NCI-H2029 treated with DMSO at 0.1 percent for 48 hours (cell line): ENCODE data around the gene JAK2.
"Not testable (repeated sequence)": the region's sequence is repeated elsewhere in the genome, so short reads cannot be mapped to it uniquely, and the experiment has no call there.

Experiments
- DNase-seq: peaks from one replicate; lab custom pipeline; 2025; lab: John Stamatoyannopoulos, UW

Gene JAK2

GRCh38 chr9:5041390-5042115 lies 56.5 kb downstream of the JAK2 start:
- DNase-seq = no peak

DNA sequence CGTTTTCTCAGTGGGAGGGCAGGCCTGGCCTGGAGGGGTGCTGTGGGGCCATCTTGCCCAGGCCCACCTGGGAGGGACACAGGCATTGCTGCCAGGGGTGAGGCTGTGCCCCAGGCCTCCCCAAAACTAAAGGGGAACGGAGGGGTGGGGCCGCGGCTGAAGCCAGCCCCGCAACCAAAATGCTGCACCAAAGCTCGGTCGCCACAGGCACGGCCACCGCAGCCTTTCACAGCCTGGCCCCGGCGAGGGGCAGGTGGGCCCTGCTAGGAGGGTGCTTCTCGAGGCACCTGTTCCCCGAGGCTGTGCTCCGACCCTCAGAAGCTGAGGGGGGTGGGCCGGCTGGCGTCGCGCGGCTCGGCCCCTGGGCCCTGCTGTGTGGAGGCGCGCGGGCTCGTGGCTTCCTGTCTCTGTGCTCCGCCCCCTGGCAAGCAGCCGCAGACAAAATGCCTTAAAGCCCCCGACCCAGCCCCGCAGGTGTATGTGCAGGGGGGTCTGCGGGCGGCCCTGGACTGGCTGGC lies 57.6 kb downstream of the JAK2 start:
- DNase-seq = no peak

- no peak for DNase-seq
Measured at GRCh38 chr9:5043381-5043780, 58.3 kb downstream of the JAK2 start.

DNA sequence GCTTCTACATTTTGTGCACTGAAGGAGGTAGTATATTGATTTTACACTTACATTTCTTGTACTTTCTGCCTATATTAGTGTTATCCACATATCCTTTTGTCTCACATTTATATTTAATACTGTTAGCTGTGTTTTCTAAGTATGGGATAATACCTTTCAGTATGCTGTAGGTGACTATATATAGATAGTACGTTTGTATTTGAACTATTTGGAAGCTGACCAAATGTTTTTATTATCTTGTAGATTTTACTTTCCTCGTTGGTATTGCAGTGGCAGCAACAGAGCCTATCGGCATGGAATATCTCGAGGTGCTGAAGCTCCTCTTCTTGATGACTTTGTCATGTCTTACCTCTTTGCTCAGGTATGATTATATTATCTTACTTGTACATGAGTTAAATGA lies 59.1 kb downstream of the JAK2 start:
- DNase-seq = no peak

GRCh38 chr9:5052838-5053237 lies 67.8 kb downstream of the JAK2 start:
- DNase-seq = no peak

GRCh38 chr9:5062631-5063030 lies 77.6 kb downstream of the JAK2 start:
- no peak for DNase-seq

- no peak for DNase-seq
Measured at GRCh38 chr9:5072871-5073270, 87.8 kb downstream of the JAK2 start.

DNA sequence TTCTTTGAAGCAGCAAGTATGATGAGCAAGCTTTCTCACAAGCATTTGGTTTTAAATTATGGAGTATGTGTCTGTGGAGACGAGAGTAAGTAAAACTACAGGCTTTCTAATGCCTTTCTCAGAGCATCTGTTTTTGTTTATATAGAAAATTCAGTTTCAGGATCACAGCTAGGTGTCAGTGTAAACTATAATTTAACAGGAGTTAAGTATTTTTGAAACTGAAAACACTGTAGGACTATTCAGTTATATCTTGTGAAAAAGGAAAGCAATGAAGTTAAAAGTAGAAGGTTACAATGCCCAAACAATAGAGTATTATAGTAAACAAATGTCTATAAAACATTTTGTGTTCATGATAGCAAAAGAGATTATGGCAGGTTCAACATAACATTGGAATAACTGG lies 88.6 kb downstream of the JAK2 start:
- DNase-seq = no peak

DNA sequence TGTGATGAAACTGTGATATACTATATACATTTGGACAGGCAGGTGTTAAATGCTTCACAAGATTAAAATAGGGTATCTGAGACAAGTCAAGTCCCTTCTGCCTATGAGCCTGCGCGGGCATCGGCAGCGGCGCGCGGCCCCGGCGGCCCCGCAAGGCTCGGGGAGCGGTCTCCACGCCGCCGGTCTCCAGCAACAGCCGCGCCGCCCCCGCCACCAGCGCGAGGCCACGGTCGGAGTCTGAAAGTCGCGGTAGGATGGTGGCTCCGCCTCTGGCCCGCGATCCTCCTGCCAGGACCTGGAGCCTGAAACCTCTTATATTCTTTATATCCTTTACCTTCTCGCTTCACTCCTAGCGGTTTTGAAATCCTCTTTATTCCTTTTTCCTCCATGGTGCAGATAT lies 100.9 kb downstream of the JAK2 start:
- no peak for DNase-seq

DNA sequence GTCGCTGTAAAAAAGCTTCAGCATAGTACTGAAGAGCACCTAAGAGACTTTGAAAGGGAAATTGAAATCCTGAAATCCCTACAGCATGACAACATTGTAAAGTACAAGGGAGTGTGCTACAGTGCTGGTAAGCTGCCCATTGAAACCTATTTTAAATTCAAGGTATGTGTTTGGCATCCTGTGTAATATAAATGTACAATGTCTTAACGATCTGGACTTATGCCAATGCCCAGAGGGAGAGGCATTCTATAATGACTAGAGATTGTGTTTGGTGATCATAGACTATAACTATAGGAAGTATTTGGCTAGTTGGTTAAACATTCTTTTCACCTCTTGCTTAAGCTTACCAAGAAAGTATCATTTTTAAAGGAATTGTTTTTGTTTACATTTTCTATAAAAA lies 104.7 kb downstream of the JAK2 start:
- no peak for DNase-seq

GRCh38 chr9:5095795-5096194 lies 110.7 kb downstream of the JAK2 start:
- no peak for DNase-seq

GRCh38 chr9:5099466-5099865 lies 114.4 kb downstream of the JAK2 start:
- no peak for DNase-seq

DNA sequence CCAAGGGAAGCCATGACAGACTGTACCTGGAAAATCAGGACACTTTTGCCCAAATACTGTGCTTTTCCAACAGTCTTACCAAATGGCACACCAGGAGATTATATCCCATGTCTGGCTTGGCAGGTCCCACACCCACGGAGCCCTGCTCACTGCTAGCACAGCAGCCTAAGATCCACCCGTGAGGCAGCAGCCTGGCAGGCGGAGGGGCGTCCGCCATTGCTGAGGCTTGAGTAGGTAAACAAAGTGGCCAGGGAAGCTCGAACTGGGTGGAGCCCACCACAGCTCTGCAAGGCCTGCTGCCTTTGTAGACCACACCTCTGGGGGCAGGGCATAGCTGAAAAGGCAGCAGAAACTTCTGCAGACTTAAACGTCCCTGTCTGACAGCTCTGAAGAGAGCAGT lies 116.1 kb downstream of the JAK2 start:
- not testable (repeated sequence) for DNase-seq

DNA sequence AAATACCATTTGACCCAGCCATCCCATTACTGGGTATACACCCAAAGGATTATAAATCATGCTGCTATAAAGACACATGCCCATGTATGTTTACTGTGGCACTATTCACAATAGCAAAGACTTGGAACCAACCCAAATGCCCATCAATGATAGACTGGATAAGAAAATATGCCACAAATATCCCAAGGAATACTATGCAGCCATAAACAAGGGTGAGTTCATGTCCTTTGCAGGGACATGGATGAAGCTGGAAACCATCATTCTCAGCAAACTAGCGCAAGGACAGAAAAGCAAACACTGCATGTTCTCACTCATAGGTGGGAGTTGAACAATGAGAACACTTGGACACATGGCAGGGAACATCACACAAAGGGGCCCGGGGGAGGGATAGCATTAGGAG lies 121.4 kb downstream of the JAK2 start:
- not testable (repeated sequence) for DNase-seq

DNA sequence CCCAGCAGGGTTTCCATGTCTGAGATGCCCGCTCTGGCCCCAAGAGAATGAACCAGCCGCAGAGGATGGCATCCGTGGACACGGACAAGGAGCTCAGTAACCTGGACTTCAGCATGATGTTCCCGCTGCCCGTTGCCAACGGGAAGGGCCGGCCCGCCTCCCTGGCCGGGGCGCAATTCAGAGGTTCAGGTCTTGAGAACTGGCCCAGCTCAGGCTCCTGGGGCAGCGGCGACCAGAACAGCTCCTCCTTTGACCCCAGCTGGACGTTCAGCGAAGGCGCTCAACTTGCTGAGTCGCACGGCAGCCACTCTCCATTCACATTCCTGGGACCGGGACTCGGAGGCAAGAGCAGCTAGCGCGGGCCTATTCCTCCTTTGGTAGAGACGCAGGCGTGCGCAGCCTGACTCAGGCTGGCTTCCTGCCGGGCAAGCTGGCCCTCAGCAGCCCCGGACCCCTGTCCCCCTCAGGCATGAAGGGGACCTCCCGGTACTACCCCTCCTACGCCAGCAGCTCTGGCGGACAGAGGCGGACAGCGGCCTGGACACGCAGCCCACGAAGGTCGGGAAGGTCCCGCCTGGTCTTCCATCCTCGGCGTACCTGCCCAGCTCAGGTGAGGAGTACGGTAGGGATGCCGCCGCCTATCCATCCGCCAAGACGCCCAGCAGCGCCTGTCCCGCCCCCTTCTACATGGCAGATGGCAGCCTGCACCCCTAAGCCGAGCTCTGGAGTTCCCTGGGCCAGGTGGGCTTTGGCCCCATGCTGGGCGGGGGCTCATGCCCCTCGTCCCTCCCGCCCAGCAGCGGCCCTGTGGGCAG lies 126.0 kb downstream of the JAK2 start:
- DNase-seq = no peak

DNA sequence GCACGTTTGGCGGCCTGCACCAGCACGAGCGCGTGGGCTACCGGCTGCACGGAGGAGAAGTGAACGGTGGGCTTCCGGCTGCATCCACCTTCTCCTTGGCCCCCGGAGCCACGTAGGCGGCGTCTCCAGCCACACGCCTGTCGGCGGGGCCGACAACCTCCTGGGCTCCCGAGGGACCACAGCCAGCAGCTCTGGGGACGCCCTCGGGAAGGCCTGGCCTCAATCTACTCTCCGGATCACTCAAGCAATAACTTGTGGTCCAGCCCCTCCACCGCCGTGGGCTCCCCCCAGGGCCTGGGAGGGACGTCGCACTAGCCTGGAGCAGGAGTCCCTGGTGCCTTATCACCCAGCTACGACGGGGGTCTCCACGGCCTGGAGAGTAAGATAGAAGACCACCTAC lies 126.6 kb downstream of the JAK2 start:
- DNase-seq = no peak

DNA sequence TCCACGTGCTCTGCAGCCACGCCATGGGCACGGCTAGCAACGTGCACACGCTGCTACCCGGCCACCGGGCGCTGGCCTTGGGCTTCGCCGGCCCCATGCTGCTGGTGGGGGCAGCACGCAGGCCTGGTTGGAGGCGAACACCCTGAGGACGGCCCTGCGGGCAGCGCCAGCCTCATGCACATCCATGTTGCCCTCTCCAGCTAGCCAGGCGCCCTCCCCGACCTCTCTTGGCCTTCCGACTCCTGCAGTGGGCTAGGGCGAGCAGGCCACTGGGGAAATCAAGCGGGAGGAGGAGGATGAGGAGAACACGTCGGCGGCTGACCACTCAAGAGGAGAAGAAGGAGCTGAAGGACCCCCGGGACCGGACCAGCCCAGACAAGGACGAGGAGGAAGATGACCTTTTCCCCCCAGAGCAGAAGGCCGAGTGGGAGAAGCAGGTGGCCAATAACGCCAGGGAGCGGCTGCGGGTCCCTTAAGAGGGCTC lies 127.1 kb downstream of the JAK2 start:
- no peak for DNase-seq

- DNase-seq = no peak
Measured at GRCh38 chr9:5112646-5113045, 127.6 kb downstream of the JAK2 start.

DNA sequence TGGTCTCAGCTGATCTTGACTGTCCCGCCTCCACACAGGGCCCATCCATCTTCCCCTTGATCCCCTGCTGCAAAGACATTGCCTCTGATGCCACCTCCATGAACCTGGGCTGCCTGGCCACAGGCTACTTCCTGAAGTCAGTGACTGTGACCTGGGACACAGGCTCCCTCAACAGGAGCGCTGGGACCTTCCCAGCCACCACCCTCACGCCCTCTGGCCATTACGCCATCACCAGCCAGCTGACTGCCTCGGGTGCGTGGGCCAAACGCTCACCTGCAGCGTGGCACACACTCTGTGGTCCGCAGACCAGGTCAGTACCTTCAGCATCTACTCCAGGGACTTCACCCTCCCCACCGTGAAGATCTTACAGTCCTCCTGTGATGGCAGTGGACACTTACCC lies 128.5 kb downstream of the JAK2 start:
- no peak for DNase-seq

GRCh38 chr9:5113994-5114748 lies 129.1 kb downstream of the JAK2 start:
- DNase-seq = no peak

GRCh38 chr9:5122116-5122515 lies 137.0 kb downstream of the JAK2 start:
- no peak for DNase-seq

DNA sequence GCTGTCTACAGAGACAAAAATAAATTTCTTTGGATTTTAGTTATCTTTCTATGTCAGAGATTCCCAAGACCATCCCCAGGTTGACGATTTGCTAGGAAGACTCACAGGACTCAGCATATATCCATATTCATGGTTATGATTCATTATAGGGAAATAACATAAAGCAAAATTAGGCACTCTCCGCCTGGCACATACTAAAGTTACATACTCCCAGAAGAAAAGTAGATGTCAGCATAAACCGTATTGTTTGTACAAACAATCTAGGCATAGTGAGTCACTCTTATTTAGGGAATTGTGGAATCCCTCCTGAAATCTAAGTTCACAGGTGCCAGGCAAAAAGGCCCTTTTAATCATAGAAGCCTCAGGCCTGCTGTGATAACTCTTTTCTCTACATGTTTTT lies 137.4 kb downstream of the JAK2 start:
- no peak for DNase-seq

DNA sequence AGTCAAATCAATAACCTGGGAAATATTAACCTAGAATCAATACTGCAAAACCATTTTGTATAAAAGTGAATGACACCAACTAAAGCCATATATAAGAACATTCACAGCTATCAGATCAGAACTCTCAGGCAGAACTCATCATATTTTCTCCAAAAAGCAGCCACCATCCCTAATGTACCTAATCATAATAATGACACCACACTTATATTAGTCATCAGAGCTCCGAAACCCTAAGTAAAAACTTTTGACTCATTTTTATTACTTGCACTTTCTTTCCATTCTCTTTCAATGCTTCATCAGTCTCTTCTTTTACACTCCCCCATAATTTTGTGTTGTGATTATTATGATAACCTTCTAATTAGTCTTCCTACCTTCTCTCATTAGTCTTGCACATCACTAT lies 155.1 kb downstream of the JAK2 start:
- DNase-seq = no peak
